ENCODE data around the gene ABI3. TPM values are rescaled to one million over a fixed set of nuclear protein-coding genes. Genes with fewer than 3 reads are reported as not detected.

ABI3 gene
- total and polyA plus RNA-seq, 4 donors: 4.7 to 8.8 (median 5.5) TPM

DNA sequence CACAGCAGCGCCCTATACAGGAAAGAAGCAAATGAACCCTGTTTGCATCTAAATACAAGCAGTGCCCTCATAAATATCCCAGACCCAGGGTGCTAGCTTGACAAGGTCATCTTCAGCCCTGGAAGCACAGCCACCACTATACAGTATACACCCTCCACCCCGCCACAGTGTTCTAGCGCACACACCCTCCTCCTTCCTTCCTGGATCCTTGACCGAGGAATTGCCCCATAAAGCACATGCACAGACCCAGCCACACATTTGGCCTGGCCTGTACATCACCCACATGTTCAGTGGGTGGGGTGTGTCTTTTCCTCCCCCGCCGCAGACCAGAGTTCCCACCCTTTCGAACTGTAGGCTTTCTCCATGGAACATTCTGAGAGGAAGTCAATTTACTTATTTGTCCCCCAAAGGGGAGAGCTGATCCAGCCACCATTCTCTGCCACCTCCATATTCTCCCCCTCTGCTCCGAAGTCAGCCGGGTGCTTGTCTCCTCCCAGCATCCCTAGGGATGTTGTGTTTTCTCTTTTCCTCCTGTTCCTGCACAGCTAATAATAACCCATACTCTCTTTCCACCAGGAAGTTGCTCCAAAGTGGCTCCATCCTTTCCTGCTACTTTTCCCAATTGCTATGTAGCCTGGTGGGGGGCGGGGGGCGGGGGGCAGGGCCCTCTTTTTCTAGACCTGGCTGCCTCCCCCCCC, 6.6 kb downstream of the ABI3 start:
- Histone ChIP-seq H3K27me3 (ENCODE audit: control insufficient read depth in 4 of 4, insufficient read depth in 4 of 4, low read length in 3 of 4) (no peaks in the 10 kb centered on the region), H3K27ac (ENCODE audit: low read depth in 1 of 2, low read length in 2 of 2) (peak overlapping the region in 1 of 2 donors; percentile 41), H3K9me3 (ENCODE audit: control insufficient read depth in 4 of 4, low read length in 3 of 4) (no peaks in the 10 kb centered on the region), H3K4me3 (ENCODE audit: low read depth in 1 of 3, low read length in 3 of 3) (no peak overlapping the region), H3K9ac (ENCODE audit: low read depth in 1 of 2, low read length in 2 of 2) (no peak overlapping the region), H3K36me3 (ENCODE audit: control insufficient read depth in 4 of 4, insufficient read depth in 3 of 4, low read depth in 1 of 4, low read length in 3 of 4) (no peaks in the 10 kb centered on the region), H3K4me1 (ENCODE audit: control insufficient read depth in 4 of 4, insufficient read depth in 4 of 4, low read length in 3 of 4) (peaks cover 0 to 12% (median 1%) of the 10 kb centered on the region in 4 donors)
- TF ChIP-seq, protein P1, sequence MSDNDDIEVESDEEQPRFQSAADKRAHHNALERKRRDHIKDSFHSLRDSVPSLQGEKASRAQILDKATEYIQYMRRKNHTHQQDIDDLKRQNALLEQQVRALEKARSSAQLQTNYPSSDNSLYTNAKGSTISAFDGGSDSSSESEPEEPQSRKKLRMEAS (IDR thresholded peaks at IDR 0.05): peak; percentile 45
- TF ChIP-seq FOXA2 (IDR thresholded peaks at IDR 0.05): no peak
- TF ChIP-seq NR2F2 (IDR thresholded peaks at IDR 0.05): peak; percentile 71
- no peak for TF ChIP-seq HNF4A (conservative IDR thresholded peaks at IDR 0.05)
- TF ChIP-seq, protein P2, sequence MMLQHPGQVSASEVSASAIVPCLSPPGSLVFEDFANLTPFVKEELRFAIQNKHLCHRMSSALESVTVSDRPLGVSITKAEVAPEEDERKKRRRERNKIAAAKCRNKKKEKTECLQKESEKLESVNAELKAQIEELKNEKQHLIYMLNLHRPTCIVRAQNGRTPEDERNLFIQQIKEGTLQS (IDR thresholded peaks at IDR 0.05): no peak
- TF ChIP-seq SP1 (IDR thresholded peaks at IDR 0.05): peak; percentile 21
- TF ChIP-seq RXRA (IDR thresholded peaks at IDR 0.05): peak in 1 of 2 donors; percentile 27
- WGBS: 56% methylated on average over 11 of the region's 11 CpGs
- no peak for DNase-seq (ENCODE audit: low spot score)

DNA sequence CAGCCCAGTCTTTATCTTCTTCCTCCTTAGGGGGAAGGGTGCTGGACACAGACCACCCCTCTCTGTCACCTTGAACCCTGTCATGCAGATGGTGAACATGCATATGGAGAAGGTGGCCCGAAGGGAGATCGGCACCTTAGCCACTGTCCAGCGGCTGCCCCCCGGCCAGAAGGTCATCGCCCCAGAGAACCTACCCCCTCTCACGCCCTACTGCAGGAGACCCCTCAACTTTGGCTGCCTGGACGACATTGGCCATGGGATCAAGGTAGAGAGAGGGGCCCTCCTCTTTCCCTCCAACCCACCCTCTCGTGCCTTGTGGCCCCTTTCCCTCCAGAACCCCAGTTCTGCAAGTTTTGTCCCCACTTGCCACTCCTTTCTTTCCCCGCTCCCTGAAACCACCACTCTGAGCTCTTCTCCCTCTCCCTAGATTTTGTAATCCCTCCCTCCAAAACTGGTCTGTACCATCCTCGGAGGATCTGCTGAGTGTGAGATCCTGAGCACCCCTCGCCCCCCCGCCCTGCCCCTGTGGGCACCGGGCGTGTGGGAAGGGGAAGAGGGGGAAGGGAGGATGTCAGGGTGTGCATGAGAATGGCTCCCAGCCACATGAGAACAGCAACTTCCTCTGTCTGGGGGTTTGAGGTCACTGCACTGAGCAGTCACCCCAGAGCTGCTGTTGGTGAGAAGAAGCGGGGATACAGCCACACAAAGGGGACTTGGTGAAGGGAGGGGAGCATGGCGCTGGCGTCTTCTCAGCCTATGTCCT, 7.3 kb downstream of the ABI3 start:
- H3K4me3 ChIP-seq (ENCODE audit: low read depth in 1 of 3, low read length in 3 of 3): no peak overlapping the region
- H3K27ac ChIP-seq (ENCODE audit: low read depth in 1 of 2, low read length in 2 of 2): peak overlapping the region in 1 of 2 donors; percentile 41
- DNase-seq (ENCODE audit: low spot score): no peak
- no peak overlapping the region for H3K9ac ChIP-seq (ENCODE audit: low read depth in 1 of 2, low read length in 2 of 2)
- TF ChIP-seq YY1 (IDR thresholded peaks at IDR 0.05) (peak; percentile 12), RXRA (IDR thresholded peaks at IDR 0.05) (no peak)
- H3K36me3 ChIP-seq (ENCODE audit: control insufficient read depth in 4 of 4, insufficient read depth in 3 of 4, low read depth in 1 of 4, low read length in 3 of 4): no peaks in the 10 kb centered on the region
- no peaks in the 10 kb centered on the region for H3K27me3 ChIP-seq (ENCODE audit: control insufficient read depth in 4 of 4, insufficient read depth in 4 of 4, low read length in 3 of 4)
- WGBS: 60% methylated on average over 17 of the region's 17 CpGs
- H3K9me3 ChIP-seq (ENCODE audit: control insufficient read depth in 4 of 4, low read length in 3 of 4): no peaks in the 10 kb centered on the region
- H3K4me1 ChIP-seq (ENCODE audit: control insufficient read depth in 4 of 4, insufficient read depth in 4 of 4, low read length in 3 of 4): peaks cover 0 to 12% (median 1%) of the 10 kb centered on the region in 4 donors

DNA sequence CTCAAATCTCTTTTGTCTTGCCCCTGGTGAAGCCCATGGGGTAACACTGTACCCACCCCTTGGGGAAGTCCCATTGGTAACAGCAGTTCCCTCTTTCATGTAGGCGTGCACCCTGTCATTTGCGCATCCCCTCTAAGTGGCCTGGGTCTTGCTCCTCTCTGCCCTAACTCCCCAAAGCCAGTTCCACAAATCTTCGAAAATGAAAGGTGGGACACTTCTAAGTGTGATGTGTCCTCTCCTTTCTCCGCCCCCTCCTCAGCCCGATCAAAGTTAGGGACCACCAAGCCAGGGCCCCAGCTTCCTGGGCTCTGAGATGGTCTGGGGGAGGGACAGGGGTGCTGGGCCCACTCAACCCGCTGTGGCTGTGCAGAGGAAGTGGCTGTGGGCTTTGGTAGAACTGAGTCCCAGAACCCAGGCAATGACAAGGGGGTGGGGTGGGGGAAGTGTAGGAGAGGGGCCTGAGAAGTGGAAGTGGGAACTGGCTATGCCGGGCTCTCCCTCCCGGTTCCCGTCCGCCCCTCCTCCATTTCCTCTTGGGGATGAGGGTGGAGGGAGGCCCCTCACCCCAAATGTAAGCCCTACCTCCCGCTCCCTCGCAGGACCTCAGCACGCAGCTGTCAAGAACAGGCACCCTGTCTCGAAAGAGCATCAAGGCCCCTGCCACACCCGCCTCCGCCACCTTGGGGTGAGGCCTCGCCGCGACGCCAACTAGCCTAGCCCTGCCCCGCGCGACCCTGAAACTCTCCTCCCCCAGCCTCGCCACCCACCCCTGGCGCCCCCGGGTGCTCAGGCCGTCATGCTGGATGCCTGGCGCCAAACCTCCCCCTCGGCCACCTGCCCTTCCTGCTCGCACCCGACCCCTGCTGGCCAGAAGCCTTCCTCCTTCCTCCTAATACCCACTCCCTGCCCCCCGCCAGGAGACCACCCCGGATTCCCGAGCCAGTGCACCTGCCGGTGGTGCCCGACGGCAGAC, 8.7 kb downstream of the ABI3 start:
- H3K4me1 ChIP-seq (ENCODE audit: control insufficient read depth in 4 of 4, insufficient read depth in 4 of 4, low read length in 3 of 4): peaks cover 0 to 22% (median 4%) of the 10 kb centered on the region in 4 donors
- 36% methylated on average over 37 of the region's 37 CpGs for WGBS
- TF ChIP-seq, protein P2 (IDR thresholded peaks at IDR 0.05): no peak
- TF ChIP-seq EGR1 (IDR thresholded peaks at IDR 0.05; ENCODE audit: low read depth in 2 of 2): no peak
- no peak for TF ChIP-seq HNF4G (IDR thresholded peaks at IDR 0.05)
- no peak for TF ChIP-seq SP1 (IDR thresholded peaks at IDR 0.05)
- TF ChIP-seq, protein P3, sequence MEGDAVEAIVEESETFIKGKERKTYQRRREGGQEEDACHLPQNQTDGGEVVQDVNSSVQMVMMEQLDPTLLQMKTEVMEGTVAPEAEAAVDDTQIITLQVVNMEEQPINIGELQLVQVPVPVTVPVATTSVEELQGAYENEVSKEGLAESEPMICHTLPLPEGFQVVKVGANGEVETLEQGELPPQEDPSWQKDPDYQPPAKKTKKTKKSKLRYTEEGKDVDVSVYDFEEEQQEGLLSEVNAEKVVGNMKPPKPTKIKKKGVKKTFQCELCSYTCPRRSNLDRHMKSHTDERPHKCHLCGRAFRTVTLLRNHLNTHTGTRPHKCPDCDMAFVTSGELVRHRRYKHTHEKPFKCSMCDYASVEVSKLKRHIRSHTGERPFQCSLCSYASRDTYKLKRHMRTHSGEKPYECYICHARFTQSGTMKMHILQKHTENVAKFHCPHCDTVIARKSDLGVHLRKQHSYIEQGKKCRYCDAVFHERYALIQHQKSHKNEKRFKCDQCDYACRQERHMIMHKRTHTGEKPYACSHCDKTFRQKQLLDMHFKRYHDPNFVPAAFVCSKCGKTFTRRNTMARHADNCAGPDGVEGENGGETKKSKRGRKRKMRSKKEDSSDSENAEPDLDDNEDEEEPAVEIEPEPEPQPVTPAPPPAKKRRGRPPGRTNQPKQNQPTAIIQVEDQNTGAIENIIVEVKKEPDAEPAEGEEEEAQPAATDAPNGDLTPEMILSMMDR (IDR thresholded peaks at IDR 0.05; ENCODE audit: low read depth, low read length, missing input control): no peak
- no peak for TF ChIP-seq RXRA (IDR thresholded peaks at IDR 0.05)
- no peak for TF ChIP-seq JUND (IDR thresholded peaks at IDR 0.05)
- TF ChIP-seq, protein P4, sequence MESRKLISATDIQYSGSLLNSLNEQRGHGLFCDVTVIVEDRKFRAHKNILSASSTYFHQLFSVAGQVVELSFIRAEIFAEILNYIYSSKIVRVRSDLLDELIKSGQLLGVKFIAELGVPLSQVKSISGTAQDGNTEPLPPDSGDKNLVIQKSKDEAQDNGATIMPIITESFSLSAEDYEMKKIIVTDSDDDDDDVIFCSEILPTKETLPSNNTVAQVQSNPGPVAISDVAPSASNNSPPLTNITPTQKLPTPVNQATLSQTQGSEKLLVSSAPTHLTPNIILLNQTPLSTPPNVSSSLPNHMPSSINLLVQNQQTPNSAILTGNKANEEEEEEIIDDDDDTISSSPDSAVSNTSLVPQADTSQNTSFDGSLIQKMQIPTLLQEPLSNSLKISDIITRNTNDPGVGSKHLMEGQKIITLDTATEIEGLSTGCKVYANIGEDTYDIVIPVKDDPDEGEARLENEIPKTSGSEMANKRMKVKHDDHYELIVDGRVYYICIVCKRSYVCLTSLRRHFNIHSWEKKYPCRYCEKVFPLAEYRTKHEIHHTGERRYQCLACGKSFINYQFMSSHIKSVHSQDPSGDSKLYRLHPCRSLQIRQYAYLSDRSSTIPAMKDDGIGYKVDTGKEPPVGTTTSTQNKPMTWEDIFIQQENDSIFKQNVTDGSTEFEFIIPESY (IDR thresholded peaks at IDR 0.05): no peak
- no peak for TF ChIP-seq TAF1 (conservative IDR thresholded peaks at IDR 0.05)
- no peak for TF ChIP-seq HNF4A (conservative IDR thresholded peaks at IDR 0.05)
- no peak overlapping the region for H3K9ac ChIP-seq (ENCODE audit: low read depth in 1 of 2, low read length in 2 of 2)
- H3K27ac ChIP-seq (ENCODE audit: low read depth in 1 of 2, low read length in 2 of 2): peak overlapping the region in 1 of 2 donors; percentile 73
- H3K9me3 ChIP-seq (ENCODE audit: control insufficient read depth in 4 of 4, low read length in 3 of 4): no peaks in the 10 kb centered on the region
- no peaks in the 10 kb centered on the region for H3K36me3 ChIP-seq (ENCODE audit: control insufficient read depth in 4 of 4, insufficient read depth in 3 of 4, low read depth in 1 of 4, low read length in 3 of 4)
- no peak overlapping the region for H3K4me3 ChIP-seq (ENCODE audit: low read depth in 1 of 3, low read length in 3 of 3)
- H3K27me3 ChIP-seq (ENCODE audit: control insufficient read depth in 4 of 4, insufficient read depth in 4 of 4, low read length in 3 of 4): no peaks in the 10 kb centered on the region
- DNase-seq (ENCODE audit: low spot score): no peak
